ENCODE results near the gene ALDH1A1. TPM values are rescaled to one million over a fixed set of nuclear protein-coding genes. Genes with fewer than 3 reads are reported as not detected.

Gene ALDH1A1
- total RNA-seq, 1 donor from 2014 or later = 0.14 TPM

GRCh38 chr9:72893437-72893836 is 59.4 kb downstream of the ALDH1A1 start:
- Mint-ChIP-seq H3K27ac (ENCODE audit: unreplicated experiment) (no peak overlapping the region), H3K9me3 (no peaks in the 10 kb centered on the region), H3K4me3 (no peak overlapping the region), H3K36me3 (ENCODE audit: low read depth) (no peaks in the 10 kb centered on the region), H3K4me1 (no peaks in the 10 kb centered on the region), H3K27me3 (ENCODE audit: low read depth) (no peaks in the 10 kb centered on the region)
- TF ChIP-seq, protein P1, sequence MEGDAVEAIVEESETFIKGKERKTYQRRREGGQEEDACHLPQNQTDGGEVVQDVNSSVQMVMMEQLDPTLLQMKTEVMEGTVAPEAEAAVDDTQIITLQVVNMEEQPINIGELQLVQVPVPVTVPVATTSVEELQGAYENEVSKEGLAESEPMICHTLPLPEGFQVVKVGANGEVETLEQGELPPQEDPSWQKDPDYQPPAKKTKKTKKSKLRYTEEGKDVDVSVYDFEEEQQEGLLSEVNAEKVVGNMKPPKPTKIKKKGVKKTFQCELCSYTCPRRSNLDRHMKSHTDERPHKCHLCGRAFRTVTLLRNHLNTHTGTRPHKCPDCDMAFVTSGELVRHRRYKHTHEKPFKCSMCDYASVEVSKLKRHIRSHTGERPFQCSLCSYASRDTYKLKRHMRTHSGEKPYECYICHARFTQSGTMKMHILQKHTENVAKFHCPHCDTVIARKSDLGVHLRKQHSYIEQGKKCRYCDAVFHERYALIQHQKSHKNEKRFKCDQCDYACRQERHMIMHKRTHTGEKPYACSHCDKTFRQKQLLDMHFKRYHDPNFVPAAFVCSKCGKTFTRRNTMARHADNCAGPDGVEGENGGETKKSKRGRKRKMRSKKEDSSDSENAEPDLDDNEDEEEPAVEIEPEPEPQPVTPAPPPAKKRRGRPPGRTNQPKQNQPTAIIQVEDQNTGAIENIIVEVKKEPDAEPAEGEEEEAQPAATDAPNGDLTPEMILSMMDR (conservative IDR thresholded peaks at IDR 0.05) = no peak
- no peak for DNase-seq (ENCODE audit: low read depth, low spot score)

DNA sequence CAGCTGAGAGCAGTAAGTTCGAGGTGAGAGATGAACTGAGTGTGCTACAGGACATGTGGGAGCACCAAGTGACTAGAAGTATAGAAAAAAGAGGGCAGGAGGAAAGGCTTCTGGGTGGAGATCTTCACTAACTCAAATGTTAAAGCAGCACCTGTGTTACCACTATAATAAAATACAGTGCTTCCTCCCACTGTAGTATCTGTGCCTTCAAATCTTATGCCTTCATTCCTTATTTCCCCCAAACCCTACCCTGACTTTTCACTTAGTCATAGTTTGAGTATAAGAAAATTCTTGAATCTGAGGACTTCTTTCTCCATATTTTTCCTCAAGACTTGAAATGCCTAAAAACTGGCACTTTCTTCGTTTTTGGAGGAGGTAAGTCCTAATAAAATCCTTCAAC is 61.8 kb downstream of the ALDH1A1 start:
- H3K4me1 Mint-ChIP-seq = no peaks in the 10 kb centered on the region
- H3K27me3 Mint-ChIP-seq (ENCODE audit: low read depth) = no peaks in the 10 kb centered on the region
- H3K36me3 Mint-ChIP-seq (ENCODE audit: low read depth) = no peaks in the 10 kb centered on the region
- TF ChIP-seq, protein P1 (conservative IDR thresholded peaks at IDR 0.05) = no peak
- H3K4me3 Mint-ChIP-seq = no peak overlapping the region
- no peak overlapping the region for H3K27ac Mint-ChIP-seq (ENCODE audit: unreplicated experiment)
- no peak for DNase-seq (ENCODE audit: low read depth, low spot score)
- no peaks in the 10 kb centered on the region for H3K9me3 Mint-ChIP-seq

- Mint-ChIP-seq H3K27me3 (ENCODE audit: low read depth) (no peaks in the 10 kb centered on the region), H3K27ac (ENCODE audit: unreplicated experiment) (no peak overlapping the region), H3K4me3 (no peak overlapping the region), H3K9me3 (no peaks in the 10 kb centered on the region), H3K36me3 (ENCODE audit: low read depth) (no peaks in the 10 kb centered on the region), H3K4me1 (no peaks in the 10 kb centered on the region)
- TF ChIP-seq, protein P1 (conservative IDR thresholded peaks at IDR 0.05) = no peak
- no peak for DNase-seq (ENCODE audit: low read depth, low spot score)
These were observed 63.9 kb downstream of the ALDH1A1 start for GRCh38 chr9:72888943-72889342.

- no peak for DNase-seq (ENCODE audit: low read depth, low spot score)
- Mint-ChIP-seq H3K9me3 (no peaks in the 10 kb centered on the region), H3K27me3 (ENCODE audit: low read depth) (no peaks in the 10 kb centered on the region), H3K27ac (ENCODE audit: unreplicated experiment) (no peak overlapping the region), H3K36me3 (ENCODE audit: low read depth) (no peaks in the 10 kb centered on the region), H3K4me3 (no peak overlapping the region), H3K4me1 (no peaks in the 10 kb centered on the region)
- TF ChIP-seq, protein P1 (conservative IDR thresholded peaks at IDR 0.05) = no peak
These were observed 64.8 kb downstream of the ALDH1A1 start for GRCh38 chr9:72888067-72888466.

DNA sequence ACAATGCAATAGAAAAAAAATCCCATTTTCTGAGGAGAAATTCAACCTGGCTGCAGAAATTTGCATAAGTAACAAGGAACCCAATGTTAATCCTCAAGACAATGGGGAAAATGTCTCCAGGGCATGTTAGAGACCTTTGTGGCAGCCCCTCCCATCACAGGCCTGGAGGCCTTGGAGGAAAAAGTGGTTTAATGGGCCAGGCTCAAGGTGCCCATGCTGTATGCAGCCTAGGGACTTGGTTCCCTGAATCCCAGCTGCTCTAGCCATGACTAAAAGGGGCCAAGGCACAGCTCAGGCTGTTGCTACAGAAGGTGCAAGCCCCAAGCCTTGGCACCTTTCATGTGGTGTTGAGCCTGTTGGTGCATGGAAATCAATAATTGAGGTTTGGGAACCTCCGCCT is 66.5 kb downstream of the ALDH1A1 start:
- Mint-ChIP-seq H3K9me3 (no peaks in the 10 kb centered on the region), H3K27ac (ENCODE audit: unreplicated experiment) (no peak overlapping the region), H3K27me3 (ENCODE audit: low read depth) (no peaks in the 10 kb centered on the region), H3K4me1 (no peaks in the 10 kb centered on the region), H3K36me3 (ENCODE audit: low read depth) (no peaks in the 10 kb centered on the region), H3K4me3 (no peak overlapping the region)
- TF ChIP-seq, protein P1 (conservative IDR thresholded peaks at IDR 0.05) = no peak
- no peak for DNase-seq (ENCODE audit: low read depth, low spot score)

DNA sequence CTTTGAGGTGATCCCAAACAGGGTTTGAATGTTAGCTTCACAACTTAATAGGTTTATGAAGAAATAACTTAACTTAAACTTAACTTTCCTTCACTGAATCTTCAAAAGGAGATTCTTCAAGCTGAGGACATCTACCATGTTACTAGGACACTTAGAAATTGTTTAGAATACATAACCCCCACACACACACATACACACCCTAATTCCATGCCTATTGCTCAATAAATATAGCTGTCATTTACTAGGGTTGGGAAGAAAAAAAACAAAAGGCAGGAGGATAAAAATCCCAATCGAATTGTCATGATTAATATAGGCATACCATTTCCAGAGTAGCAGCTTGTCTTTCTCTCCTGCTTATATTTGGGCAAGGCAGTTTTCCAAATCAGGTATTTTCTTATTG is 68.3 kb downstream of the ALDH1A1 start:
- Mint-ChIP-seq H3K4me3 (no peak overlapping the region), H3K27ac (ENCODE audit: unreplicated experiment) (no peak overlapping the region), H3K4me1 (no peaks in the 10 kb centered on the region), H3K36me3 (ENCODE audit: low read depth) (no peaks in the 10 kb centered on the region), H3K9me3 (peaks cover 2% of the 10 kb centered on the region), H3K27me3 (ENCODE audit: low read depth) (no peaks in the 10 kb centered on the region)
- TF ChIP-seq, protein P1 (conservative IDR thresholded peaks at IDR 0.05) = no peak
- no peak for DNase-seq (ENCODE audit: low read depth, low spot score)

Measured in neural crest cell (in vitro differentiated cells).